Measurements from ENCODE around the gene LEMD3.
A peak's percentile ranks its signal among the peaks of the same experiment; 100 is the strongest.
"Not testable (repeated sequence)": the region's sequence is repeated elsewhere in the genome, so short reads cannot be mapped to it uniquely, and the experiment has no call there.

The LEMD3 gene

DNA sequence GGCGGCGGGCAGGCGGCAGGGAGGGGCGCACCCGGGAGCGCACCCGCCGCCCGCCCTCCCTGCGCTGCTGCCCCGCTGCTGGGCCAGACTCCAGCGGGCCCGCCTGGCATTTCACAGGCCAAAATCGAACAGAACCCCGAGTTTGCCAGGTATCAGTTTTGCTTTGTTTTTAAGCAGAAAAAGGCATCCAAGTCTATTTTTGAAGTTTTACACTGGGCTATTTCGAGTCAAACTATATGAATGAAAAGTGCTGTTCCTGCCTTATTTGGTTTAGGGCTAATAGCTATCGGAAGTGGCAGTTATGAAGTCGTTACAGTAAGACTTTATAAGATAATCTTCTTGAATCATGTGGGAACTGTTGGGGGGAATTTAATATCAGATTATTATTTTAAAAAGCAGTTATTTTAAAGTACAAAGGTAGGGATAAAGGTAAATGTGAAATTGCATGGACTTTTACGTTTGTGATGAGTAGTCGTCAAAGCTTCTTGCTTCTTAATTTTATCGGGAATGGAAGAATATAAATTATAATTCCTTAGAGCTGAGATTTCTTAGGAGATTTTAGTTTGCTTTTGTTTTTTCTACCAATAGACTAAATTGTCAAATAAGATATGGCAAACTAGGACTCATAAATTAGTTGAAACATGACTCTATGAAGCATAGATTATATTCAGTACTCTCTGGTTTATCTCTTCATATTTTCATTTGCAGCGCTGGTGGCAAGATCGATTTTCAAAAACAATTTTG lies 110.2 kb downstream of the LEMD3 start:
- peak; percentile 23 for DNase-seq (ENCODE audit: low spot score)

DNA sequence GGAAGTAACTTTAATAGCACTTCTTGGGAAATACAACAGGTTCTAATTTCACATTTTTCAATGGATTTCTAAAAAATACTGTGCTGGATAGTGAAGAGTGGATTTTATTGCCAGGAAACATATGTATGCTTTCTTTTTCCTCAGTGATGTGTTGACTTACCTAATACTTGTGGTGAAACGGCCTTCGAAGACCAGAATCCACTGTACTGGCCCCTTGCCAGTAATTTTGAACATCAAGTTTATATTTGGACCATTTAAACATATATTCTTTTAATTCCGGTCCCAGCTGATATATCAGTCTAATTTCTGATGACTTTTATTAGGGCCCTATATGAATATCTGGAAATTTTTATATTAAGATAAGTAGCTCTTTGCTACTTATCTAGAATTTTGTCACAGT lies 110.9 kb downstream of the LEMD3 start:
- no peak for DNase-seq (ENCODE audit: low spot score)

DNA sequence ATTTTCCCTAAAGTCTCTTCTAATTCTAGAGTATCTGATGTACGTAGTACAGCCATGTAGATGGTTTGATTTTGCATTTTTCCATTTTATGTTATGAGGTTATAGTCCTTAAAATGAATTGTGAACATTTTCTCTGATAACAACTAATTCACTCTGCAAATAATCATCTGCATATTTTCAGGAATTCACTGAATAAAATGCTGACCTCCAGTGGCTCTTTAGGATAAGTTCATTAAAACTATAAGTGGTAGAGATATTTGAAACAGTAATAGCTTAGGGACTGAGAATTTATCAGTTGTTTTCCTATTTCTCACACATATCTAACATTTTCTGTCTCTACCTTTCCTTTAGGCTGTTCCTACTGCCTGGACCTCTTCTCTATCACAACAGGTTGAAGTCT lies 113.5 kb downstream of the LEMD3 start:
- DNase-seq (ENCODE audit: low spot score): no peak

GRCh38 chr12:65285532-65285931 lies 116.1 kb downstream of the LEMD3 start:
- not testable (repeated sequence) for DNase-seq (ENCODE audit: low spot score)

DNA sequence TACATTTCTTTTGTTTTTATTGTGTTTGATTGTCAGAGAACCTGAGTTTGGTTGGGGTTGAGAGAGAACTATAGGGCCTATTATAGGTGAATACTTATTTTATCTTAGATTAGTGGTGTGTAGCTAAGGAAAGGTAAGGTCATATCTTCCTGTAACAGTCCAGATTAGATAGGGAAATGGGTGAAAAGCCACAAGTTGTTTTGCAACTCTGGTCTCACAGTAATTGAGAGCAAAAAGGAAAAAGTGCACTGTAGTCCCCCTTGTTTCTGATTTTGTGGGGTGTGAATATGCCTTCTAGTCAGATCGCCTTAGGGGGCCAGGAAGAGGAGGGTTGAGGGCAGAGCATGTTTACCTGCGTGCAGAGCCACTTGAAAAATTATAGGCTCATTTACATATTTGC lies 118.0 kb downstream of the LEMD3 start:
- no peak for DNase-seq (ENCODE audit: low spot score)

DNA sequence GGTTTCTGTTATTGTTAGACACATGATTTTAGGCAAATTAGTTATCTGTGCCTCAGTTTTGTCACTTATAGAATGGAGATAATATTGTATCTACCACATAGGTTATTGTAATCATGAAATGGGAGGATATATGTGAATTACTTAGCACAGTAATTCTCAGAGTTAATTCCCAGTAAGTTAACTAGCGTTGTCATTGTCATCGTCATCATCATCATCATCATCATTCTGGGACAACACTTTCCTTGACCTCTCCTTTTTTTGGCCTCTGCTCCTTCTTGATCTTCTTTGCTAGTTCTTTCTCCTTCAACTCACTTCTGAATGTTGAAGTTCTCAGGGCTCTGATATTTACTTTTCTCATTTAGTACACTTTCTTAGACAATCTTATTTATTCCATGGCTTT lies 122.9 kb downstream of the LEMD3 start:
- DNase-seq (ENCODE audit: low spot score): no peak

DNA sequence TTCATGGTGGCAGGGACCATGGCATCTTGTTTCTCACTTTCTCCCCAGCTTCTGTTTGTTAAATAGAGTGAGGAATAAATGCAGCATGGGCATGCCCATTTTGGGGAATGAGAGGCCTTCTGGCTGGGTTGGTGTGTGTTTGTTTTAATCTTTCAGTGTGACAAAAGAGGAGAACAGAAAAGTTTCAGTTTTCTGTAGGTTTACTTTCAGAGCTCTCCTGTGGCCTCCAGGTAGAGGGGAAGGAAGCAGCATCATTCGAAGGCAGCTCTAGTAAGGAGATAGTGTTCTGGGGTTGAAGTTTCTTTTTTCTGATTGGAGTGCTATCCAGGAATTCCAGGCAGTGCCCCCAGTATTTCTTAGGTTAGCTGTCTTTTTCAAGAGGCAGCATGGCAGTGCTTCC lies 124.4 kb downstream of the LEMD3 start:
- no peak for DNase-seq (ENCODE audit: low spot score)

- DNase-seq (ENCODE audit: low spot score): no peak
Measured at GRCh38 chr12:65294641-65295262, 125.4 kb downstream of the LEMD3 start.

GRCh38 chr12:65296508-65297265 lies 127.3 kb downstream of the LEMD3 start:
- DNase-seq (ENCODE audit: low spot score): no peak

Measured in Ammon's horn (tissue), 1 donor.